Keratinocyte (primary cell): ENCODE data around the gene TFPI2. TPM values are rescaled to one million over a fixed set of nuclear protein-coding genes. Genes with fewer than 3 reads are reported as not detected.
"Not testable (repeated sequence)": the region's sequence is repeated elsewhere in the genome, so short reads cannot be mapped to it uniquely, and the experiment has no call there.

ENCODE experiments used
- DNase-seq: peaks from one replicate; pipeline ENCODE4 v3.0.0-alpha.2; 2011; ENCODE audit warnings: low read depth, missing footprints, low spot score
- FAIRE-seq: peaks from 2 replicates; lab custom pipeline; 2011; peaks lifted over from hg19 to GRCh38; lab: Jason Lieb, UNC
- H2AFZ ChIP-seq: 2 replicates; pipeline ENCODE4 v1.6.0; 2012; ENCODE audit warnings: low read length, control low read depth, inconsistent platforms; ENCODE audit not compliant: control insufficient read depth
- H3K27ac ChIP-seq: 2 replicates; pipeline ENCODE4 v1.5.1; 2011; ENCODE audit warnings: low read length; ENCODE audit not compliant: control insufficient read depth, insufficient read depth
- H3K27me3 ChIP-seq: 3 replicates; pipeline ENCODE4 v1.6.0; 2011; ENCODE audit warnings: low read length; ENCODE audit not compliant: control insufficient read depth, insufficient read depth; ENCODE audit errors: extremely low read depth
- H3K36me3 ChIP-seq, 2 experiments: 2 replicates in 1 of 2; 3 replicates in 1 of 2; pipeline ENCODE4 v1.5.1; 2011; ENCODE audit warnings: low read length in 2 of 2, mild to moderate bottlenecking in 1 of 2; ENCODE audit not compliant: control insufficient read depth in 2 of 2, insufficient read depth in 2 of 2; ENCODE audit errors: extremely low read depth in 1 of 2
- H3K4me1 ChIP-seq: 3 replicates; pipeline ENCODE4 v1.5.1; 2011; ENCODE audit warnings: low read length; ENCODE audit not compliant: control insufficient read depth, insufficient read depth; ENCODE audit errors: extremely low read depth
- H3K4me2 ChIP-seq: 3 replicates; pipeline ENCODE4 v1.6.0; 2011; ENCODE audit warnings: low read depth, low read length; ENCODE audit not compliant: control insufficient read depth, insufficient read depth; ENCODE audit errors: extremely low read depth
- H3K4me3 ChIP-seq, 3 experiments: fragments of 200-600 bp in 1 of 3; sonication (generic) in 1 of 3; 2 replicates in 2 of 3; 3 replicates in 1 of 3; pipeline ENCODE4 v1.5.1; 2011 to 2016; ENCODE audit warnings: low read length in 3 of 3, mild to moderate bottlenecking in 3 of 3, control low read depth in 2 of 3, inconsistent platforms in 1 of 3, low read depth in 1 of 3, mixed read lengths in 1 of 3, mixed run types in 1 of 3, moderate library complexity in 1 of 3; ENCODE audit not compliant: control insufficient read depth in 2 of 3, insufficient read depth in 2 of 3; ENCODE audit errors: extremely low read depth in 1 of 3
- H3K79me2 ChIP-seq: 2 replicates; pipeline ENCODE4 v1.6.0; 2012; ENCODE audit warnings: low read length; ENCODE audit not compliant: control insufficient read depth, insufficient read depth
- H3K9ac ChIP-seq: 3 replicates; pipeline ENCODE4 v1.6.0; 2011; ENCODE audit warnings: low read length; ENCODE audit not compliant: control insufficient read depth, insufficient read depth; ENCODE audit errors: extremely low read depth
- H3K9me1 ChIP-seq: 3 replicates; pipeline ENCODE4 v1.6.0; 2011; ENCODE audit warnings: low read length; ENCODE audit not compliant: control insufficient read depth, insufficient read depth; ENCODE audit errors: extremely low read depth
- H3K9me3 ChIP-seq: 2 replicates; pipeline ENCODE4 v1.5.1; 2012; ENCODE audit warnings: low read depth, low read length; ENCODE audit not compliant: control insufficient read depth
- H4K20me1 ChIP-seq: 3 replicates; pipeline ENCODE4 v1.6.0; 2011; ENCODE audit warnings: low read length; ENCODE audit not compliant: control insufficient read depth, insufficient read depth; ENCODE audit errors: extremely low read depth
- CTCF ChIP-seq, 3 experiments: IDR thresholded peaks in 1 of 3; conservative IDR thresholded peaks in 1 of 3; optimal IDR thresholded peaks in 1 of 3; 2 replicates in 2 of 3; 3 replicates in 1 of 3; pipeline versions ENCODE3 to v1.5.1; 2011; ENCODE audit warnings: low read length in 3 of 3, mild to moderate bottlenecking in 3 of 3, moderate library complexity in 2 of 3, control low read depth in 1 of 3, inconsistent platforms in 1 of 3; ENCODE audit not compliant: insufficient read depth in 2 of 3; ENCODE audit errors: extremely low read depth in 1 of 3
- EZH2 ChIP-seq: IDR thresholded peaks from one replicate; pipeline ENCODE4 v1.6.1; 2012; ENCODE audit warnings: inconsistent platforms, mild to moderate bottlenecking, low read length, moderate library complexity
- dilution Hi-C: fragments of 300-500 bp; cut with MboI; formaldehyde crosslinking; loops from one replicate; pipeline ENCODE4 v1.7.0; 2020; ENCODE audit warnings: low sequenced_read_pairs; ENCODE audit not compliant: extremely low pct_ligation_motif_present
- polyA plus RNA-seq, 5 experiments: library from polyadenylated mRNA; depleted of rRNA in 3 of 5; stranded (reverse) in 3 of 5; stranded (forward) in 1 of 5; unstranded in 1 of 5; fragments of >200 nt; gene quantifications; 1 replicate in 1 of 5; 2 replicates in 3 of 5; 3 replicates in 1 of 5; pipeline versions ENCODE4 v1.2.1 to v1.2.3, GENCODE V29; 2011 to 2012; ENCODE audit warnings: missing spikeins in 2 of 5, low read depth in 1 of 5, low replicate concordance in 1 of 5

TFPI2 gene
- polyA plus RNA-seq, 1 donor (not counting 4 experiments of a cell fraction or from before 2014, with no cell fraction given): 87.2 TPM

GRCh38 chr7:93914581-93915066, 24.1 kb upstream of the TFPI2 start:
- Histone ChIP-seq H3K79me2 (no peaks in the 10 kb centered on the region), H3K4me3 (peak overlapping the region in 1 of 3 experiments; percentile 60), H3K4me1 (peaks cover 5% of the 10 kb centered on the region), H2AFZ (no peak overlapping the region), H3K9me1 (no peaks in the 10 kb centered on the region), H3K27me3 (no peaks in the 10 kb centered on the region), H3K9ac (no peak overlapping the region), H3K4me2 (peak overlapping the region; percentile 77), H4K20me1 (no peaks in the 10 kb centered on the region), H3K36me3 (no peaks in the 10 kb centered on the region), H3K9me3 (no peaks in the 10 kb centered on the region), H3K27ac (peak overlapping the region; percentile 42)
- TF ChIP-seq CTCF (optimal IDR thresholded peaks at IDR 0.05 in 1 of 3, IDR thresholded peaks at IDR 0.05 in 1 of 3, conservative IDR thresholded peaks at IDR 0.05 in 1 of 3; ENCODE audit: extremely low read depth in 1 of 3, insufficient read depth in 2 of 3, low read length in 3 of 3) (no peak), EZH2 (no peak)
- FAIRE-seq: no peak
- no peak for DNase-seq
- dilution Hi-C loops: no loop called here

GRCh38 chr7:93913197-93913596, 22.6 kb upstream of the TFPI2 start:
- Histone ChIP-seq H3K27me3 (no peaks in the 10 kb centered on the region), H3K9ac (no peak overlapping the region), H3K27ac (no peak overlapping the region), H3K9me3 (no peaks in the 10 kb centered on the region), H3K36me3 (no peaks in the 10 kb centered on the region), H4K20me1 (no peaks in the 10 kb centered on the region), H3K4me3 (no peak overlapping the region), H3K79me2 (no peaks in the 10 kb centered on the region), H3K4me1 (peaks cover 5% of the 10 kb centered on the region), H3K4me2 (no peak overlapping the region), H3K9me1 (no peaks in the 10 kb centered on the region), H2AFZ (no peak overlapping the region)
- DNase-seq (no peak), FAIRE-seq (no peak)
- dilution Hi-C loops: no loop called here
- TF ChIP-seq CTCF (optimal IDR thresholded peaks at IDR 0.05 in 1 of 3, IDR thresholded peaks at IDR 0.05 in 1 of 3, conservative IDR thresholded peaks at IDR 0.05 in 1 of 3; ENCODE audit: extremely low read depth in 1 of 3, insufficient read depth in 2 of 3, low read length in 3 of 3) (no peak), EZH2 (no peak)

- H3K4me3 ChIP-seq, H3K36me3 ChIP-seq, H3K27me3 ChIP-seq, H3K4me2 ChIP-seq, H2AFZ ChIP-seq, DNase-seq, H3K9me3 ChIP-seq, H3K27ac ChIP-seq, H3K9ac ChIP-seq, H3K79me2 ChIP-seq, H3K4me1 ChIP-seq, dilution Hi-C loops, H4K20me1 ChIP-seq, H3K9me1 ChIP-seq: not testable (repeated sequence)
- peak; percentile 96 for FAIRE-seq
These were observed 21.1 kb upstream of the TFPI2 start for GRCh38 chr7:93911661-93912060.

- DNase-seq, H3K4me1 ChIP-seq, H3K9me1 ChIP-seq, H3K27me3 ChIP-seq, H3K9ac ChIP-seq, H2AFZ ChIP-seq, H3K36me3 ChIP-seq, H4K20me1 ChIP-seq, H3K4me3 ChIP-seq, H3K4me2 ChIP-seq, H3K9me3 ChIP-seq, H3K27ac ChIP-seq, H3K79me2 ChIP-seq, dilution Hi-C loops: not testable (repeated sequence)
- peak; percentile 41 for FAIRE-seq
These were observed 20.7 kb upstream of the TFPI2 start for GRCh38 chr7:93911242-93911641.
